ENCODE results near the gene EML6. TPM values are rescaled to one million over a fixed set of nuclear protein-coding genes. Genes with fewer than 3 reads are reported as not detected.

The EML6 gene
- total and polyA plus RNA-seq, 2 of the 8 experiments (the other 6 are each of a cell fraction or from before 2014, with no cell fraction given): 1.2 to 1.6 TPM

GRCh38 chr2:54831480-54831879 is 108.0 kb downstream of the EML6 start:
- Histone ChIP-seq H2BK20ac (ENCODE audit: low read length) (no peak overlapping the region), H3K23me2 (ENCODE audit: low read depth, low read length) (no peaks in the 10 kb centered on the region), H3K27me3 (replicated peaks in 1 of 4; ENCODE audit: control insufficient read depth in 3 of 4, extremely low read depth in 1 of 4, insufficient read depth in 3 of 4, low read length in 3 of 4) (no peaks in the 10 kb centered on the region; a peak in 3 of 7 replicates), H4K5ac (ENCODE audit: insufficient read length, low read depth, low read length) (no peak overlapping the region), H3K14ac (ENCODE audit: insufficient read length) (no peak overlapping the region), H3K18ac (ENCODE audit: extremely low read depth, low read length) (no peak overlapping the region), H3K9me3 (ENCODE audit: insufficient read depth in 2 of 2, low read depth in 1 of 2, low read length in 1 of 2) (no peaks in the 10 kb centered on the region), H4K8ac (ENCODE audit: extremely low read depth, insufficient read depth, low read length) (no peak overlapping the region), H2AFZ (ENCODE audit: low read length) (no peak overlapping the region), H3K36me3 (ENCODE audit: control insufficient read depth in 2 of 4, insufficient read depth in 4 of 4, low read length in 3 of 4) (no peaks in the 10 kb centered on the region), H3K4ac (replicated peaks; ENCODE audit: insufficient read length, low read depth, low read length) (no peak overlapping the region), H3K27ac (ENCODE audit: low read depth, low read length) (no peak overlapping the region), H2BK12ac (ENCODE audit: low read depth, low read length) (no peak overlapping the region), H3K56ac (replicated peaks; ENCODE audit: insufficient read length, low read depth, low read length) (no peak overlapping the region), H2BK120ac (replicated peaks; ENCODE audit: low read depth, low read length) (no peak overlapping the region), H3K4me2 (ENCODE audit: insufficient read depth in 1 of 2, low read depth in 2 of 2, low read length in 2 of 2) (no peak overlapping the region), H2BK5ac (ENCODE audit: low read depth, low read length) (no peak overlapping the region), H3K79me2 (ENCODE audit: control insufficient read depth in 1 of 2, insufficient read depth in 2 of 2, low read length in 2 of 2) (no peaks in the 10 kb centered on the region), H2AK5ac (ENCODE audit: low read depth, low read length) (no peak overlapping the region), H4K91ac (replicated peaks; ENCODE audit: insufficient read length, low read length) (no peak overlapping the region), H3K4me1 (replicated peaks in 1 of 4; ENCODE audit: control insufficient read depth in 3 of 4, insufficient read depth in 4 of 4, low read length in 3 of 4) (no peaks in the 10 kb centered on the region), H3K9ac (replicated peaks in 1 of 4; ENCODE audit: extremely low read depth in 1 of 4, low read depth in 3 of 4, low read length in 3 of 4) (no peak overlapping the region), H3K4me3 (ENCODE audit: extremely low read depth in 1 of 4, insufficient read depth in 2 of 4, low read depth in 3 of 4, low read length in 4 of 4) (no peak overlapping the region), H4K20me1 (replicated peaks in 1 of 2; ENCODE audit: control insufficient read depth in 1 of 2, insufficient read depth in 2 of 2, low read length in 2 of 2) (no peaks in the 10 kb centered on the region), H3K79me1 (ENCODE audit: low read depth, low read length) (no peaks in the 10 kb centered on the region), H3K23ac (ENCODE audit: insufficient read length) (no peak overlapping the region), H2BK15ac (ENCODE audit: low read length) (no peak overlapping the region)
- ChIA-PET CTCF (ENCODE audit: partially characterized antibody) (no interaction called here), POLR2A (ENCODE audit: partially characterized antibody) (no interaction called here)
- DNase-seq (ENCODE audit: low read depth in 1 of 2, low spot score in 2 of 2): no peak
- WGBS, 2 experiments (ENCODE audit: extremely low coverage in 1 of 2, insufficient coverage in 1 of 2, insufficient read length in 1 of 2, insufficient replicate concordance in 2 of 2, low coverage in 1 of 2, low lambda C conversion rate in 2 of 2, missing lambda C conversion rate in 1 of 2): 91% methylated on average over 9 of the region's 9 CpGs; no CpG with 5 or more reads in 1 of the 2 experiments
- FAIRE-seq: no peak
- no peak for TF ChIP-seq SIX5 (IDR thresholded peaks at IDR 0.05; ENCODE audit: low read depth, low read length)
- TF ChIP-seq JUND (IDR thresholded peaks at IDR 0.05; ENCODE audit: low read length): no peak
- no peak for TF ChIP-seq CHD2 (IDR thresholded peaks at IDR 0.05; ENCODE audit: low read length)
- TF ChIP-seq POLR2A (IDR thresholded peaks at IDR 0.05; ENCODE audit: control extremely low read depth in 1 of 2, low read depth in 2 of 2, low read length in 2 of 2): no peak
- no peak for TF ChIP-seq EP300 (IDR thresholded peaks at IDR 0.05; ENCODE audit: borderline replicate concordance in 1 of 2, low read depth in 2 of 2, low read length in 2 of 2)
- TF ChIP-seq RBBP5 (IDR thresholded peaks at IDR 0.05; ENCODE audit: borderline replicate concordance, low read depth, low read length): no peak
- TF ChIP-seq SUZ12 (IDR thresholded peaks at IDR 0.05; ENCODE audit: low read length): no peak
- TF ChIP-seq EZH2 (IDR thresholded peaks at IDR 0.05; ENCODE audit: low read depth, low read length, severe bottlenecking): no peak
- no peak for TF ChIP-seq HDAC6 (IDR thresholded peaks at IDR 0.05; ENCODE audit: low read depth, low read length)
- no peak for TF ChIP-seq CEBPB (IDR thresholded peaks at IDR 0.05; ENCODE audit: low read depth, low read length)
- TF ChIP-seq JUN (IDR thresholded peaks at IDR 0.05; ENCODE audit: low read depth, low read length): no peak
- no peak for TF ChIP-seq E2F6 (IDR thresholded peaks at IDR 0.05)
- TF ChIP-seq TAF7 (optimal IDR thresholded peaks at IDR 0.05; ENCODE audit: borderline replicate concordance, low read depth, low read length): no peak
- no peak for TF ChIP-seq POU5F1 (IDR thresholded peaks at IDR 0.05; ENCODE audit: low read depth, low read length)
- no peak for TF ChIP-seq ASH2L (IDR thresholded peaks at IDR 0.05; ENCODE audit: low read length)
